Adrenal gland (tissue), 5 donors: Measurements from ENCODE around the gene CPVL.

Source experiments
- POLR2A ChIP-seq, 2 donors: fragments of 450-650 bp; IDR thresholded peaks; one replicate each; pipeline ENCODE4 v1.6.1; 2017; ENCODE audit warnings: antibody characterized with exemption in 2 of 2, mild to moderate bottlenecking in 2 of 2, moderate library complexity in 1 of 2
- TF ChIP-seq, protein P1 (sequence below), 6 experiments: fragments of 450-650 bp in 4 of 6; fragments of 200-600 bp in 2 of 6; sonication (generic) in 1 of 6; IDR thresholded peaks; 1 replicate in 5 of 6; 2 replicates in 1 of 6; pipeline versions ENCODE4 v1.5.1 to v1.8.0; 2016 to 2021; ENCODE audit warnings: antibody characterized with exemption in 6 of 6, mild to moderate bottlenecking in 2 of 6, moderate library complexity in 1 of 6
- donor health status: DM: no; HTN: no; CAD: no.

DNA sequence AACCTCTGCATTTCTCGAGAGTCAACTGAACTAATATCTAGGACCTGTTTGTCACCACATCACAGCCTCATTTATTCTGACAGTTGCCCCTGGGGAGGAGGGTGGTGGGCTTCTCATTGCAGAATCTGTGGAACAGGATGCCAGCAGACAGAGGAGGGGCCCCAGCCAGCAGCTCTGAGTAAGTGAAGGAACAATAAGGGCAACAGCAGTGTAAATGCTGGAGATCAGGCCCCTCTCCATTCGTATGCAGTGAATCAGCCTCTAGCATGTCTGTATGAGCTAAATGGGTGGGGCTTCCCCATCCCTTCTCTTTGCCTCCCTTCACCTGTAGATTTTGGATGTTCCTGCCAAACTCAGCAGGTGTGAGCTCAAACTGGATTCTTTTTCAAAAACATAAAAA, 7.7 kb upstream of the CPVL start:
- TF ChIP-seq, protein P1, sequence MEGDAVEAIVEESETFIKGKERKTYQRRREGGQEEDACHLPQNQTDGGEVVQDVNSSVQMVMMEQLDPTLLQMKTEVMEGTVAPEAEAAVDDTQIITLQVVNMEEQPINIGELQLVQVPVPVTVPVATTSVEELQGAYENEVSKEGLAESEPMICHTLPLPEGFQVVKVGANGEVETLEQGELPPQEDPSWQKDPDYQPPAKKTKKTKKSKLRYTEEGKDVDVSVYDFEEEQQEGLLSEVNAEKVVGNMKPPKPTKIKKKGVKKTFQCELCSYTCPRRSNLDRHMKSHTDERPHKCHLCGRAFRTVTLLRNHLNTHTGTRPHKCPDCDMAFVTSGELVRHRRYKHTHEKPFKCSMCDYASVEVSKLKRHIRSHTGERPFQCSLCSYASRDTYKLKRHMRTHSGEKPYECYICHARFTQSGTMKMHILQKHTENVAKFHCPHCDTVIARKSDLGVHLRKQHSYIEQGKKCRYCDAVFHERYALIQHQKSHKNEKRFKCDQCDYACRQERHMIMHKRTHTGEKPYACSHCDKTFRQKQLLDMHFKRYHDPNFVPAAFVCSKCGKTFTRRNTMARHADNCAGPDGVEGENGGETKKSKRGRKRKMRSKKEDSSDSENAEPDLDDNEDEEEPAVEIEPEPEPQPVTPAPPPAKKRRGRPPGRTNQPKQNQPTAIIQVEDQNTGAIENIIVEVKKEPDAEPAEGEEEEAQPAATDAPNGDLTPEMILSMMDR (IDR thresholded peaks at IDR 0.05) = no peak
- no peak for TF ChIP-seq POLR2A (IDR thresholded peaks at IDR 0.05)
